ENCODE results near the gene FILIP1.

FILIP1 gene

DNA sequence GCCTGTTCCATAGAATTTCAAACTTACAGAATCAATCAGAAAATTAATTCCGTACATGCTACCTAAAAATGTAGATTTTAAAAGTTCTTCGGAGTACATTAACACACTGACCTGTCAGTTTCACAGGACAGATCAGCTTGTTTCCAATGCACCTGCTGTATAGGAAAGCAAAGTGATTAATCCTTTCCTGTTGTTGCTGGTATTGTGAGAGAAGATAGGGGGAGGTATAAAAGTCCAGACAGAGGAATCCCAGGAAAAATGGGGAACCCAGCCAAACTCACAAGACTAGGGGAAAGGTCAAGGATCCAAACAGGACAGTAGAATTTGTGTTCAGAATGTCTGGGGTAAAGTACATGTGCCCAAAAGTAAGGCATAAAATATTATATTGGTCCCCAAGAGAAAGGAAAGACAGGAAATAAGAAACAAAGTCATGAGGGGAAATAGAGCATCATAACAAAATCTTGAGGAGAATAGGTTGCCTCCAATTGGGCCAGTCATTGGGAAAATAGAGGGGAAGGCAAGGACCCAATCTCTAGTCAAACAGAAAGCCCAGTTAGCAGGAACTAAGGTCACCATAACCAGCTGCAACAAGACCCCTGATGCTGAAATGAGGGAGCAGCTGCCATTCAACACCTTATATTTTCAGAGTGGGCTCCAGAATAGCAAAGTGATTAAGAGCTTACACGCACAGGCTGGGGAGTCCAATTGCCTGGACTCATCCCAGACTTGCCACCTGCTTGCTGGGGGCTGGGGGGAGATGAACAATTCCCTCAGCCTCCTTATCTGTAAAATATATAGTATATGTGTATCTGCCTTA lies 10.3 kb downstream of the FILIP1 start:
- TF ChIP-seq, protein P1, sequence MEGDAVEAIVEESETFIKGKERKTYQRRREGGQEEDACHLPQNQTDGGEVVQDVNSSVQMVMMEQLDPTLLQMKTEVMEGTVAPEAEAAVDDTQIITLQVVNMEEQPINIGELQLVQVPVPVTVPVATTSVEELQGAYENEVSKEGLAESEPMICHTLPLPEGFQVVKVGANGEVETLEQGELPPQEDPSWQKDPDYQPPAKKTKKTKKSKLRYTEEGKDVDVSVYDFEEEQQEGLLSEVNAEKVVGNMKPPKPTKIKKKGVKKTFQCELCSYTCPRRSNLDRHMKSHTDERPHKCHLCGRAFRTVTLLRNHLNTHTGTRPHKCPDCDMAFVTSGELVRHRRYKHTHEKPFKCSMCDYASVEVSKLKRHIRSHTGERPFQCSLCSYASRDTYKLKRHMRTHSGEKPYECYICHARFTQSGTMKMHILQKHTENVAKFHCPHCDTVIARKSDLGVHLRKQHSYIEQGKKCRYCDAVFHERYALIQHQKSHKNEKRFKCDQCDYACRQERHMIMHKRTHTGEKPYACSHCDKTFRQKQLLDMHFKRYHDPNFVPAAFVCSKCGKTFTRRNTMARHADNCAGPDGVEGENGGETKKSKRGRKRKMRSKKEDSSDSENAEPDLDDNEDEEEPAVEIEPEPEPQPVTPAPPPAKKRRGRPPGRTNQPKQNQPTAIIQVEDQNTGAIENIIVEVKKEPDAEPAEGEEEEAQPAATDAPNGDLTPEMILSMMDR (IDR thresholded peaks at IDR 0.05; ENCODE audit: insufficient read depth, low read length, missing control alignments): no peak
- CTCF ChIA-PET: interaction anchor here (1.2 kb wide), 1 partner anchor 186 kb away, joined by 3 read pairs; no protein-coding TSS in a partner anchor
- DNase-seq (ENCODE audit: low read depth, low spot score): no peak
- POLR2A ChIA-PET: no interaction called here
- H3K4me3 ChIP-seq (ENCODE audit: low read depth, low read length): no peak overlapping the region

DNA sequence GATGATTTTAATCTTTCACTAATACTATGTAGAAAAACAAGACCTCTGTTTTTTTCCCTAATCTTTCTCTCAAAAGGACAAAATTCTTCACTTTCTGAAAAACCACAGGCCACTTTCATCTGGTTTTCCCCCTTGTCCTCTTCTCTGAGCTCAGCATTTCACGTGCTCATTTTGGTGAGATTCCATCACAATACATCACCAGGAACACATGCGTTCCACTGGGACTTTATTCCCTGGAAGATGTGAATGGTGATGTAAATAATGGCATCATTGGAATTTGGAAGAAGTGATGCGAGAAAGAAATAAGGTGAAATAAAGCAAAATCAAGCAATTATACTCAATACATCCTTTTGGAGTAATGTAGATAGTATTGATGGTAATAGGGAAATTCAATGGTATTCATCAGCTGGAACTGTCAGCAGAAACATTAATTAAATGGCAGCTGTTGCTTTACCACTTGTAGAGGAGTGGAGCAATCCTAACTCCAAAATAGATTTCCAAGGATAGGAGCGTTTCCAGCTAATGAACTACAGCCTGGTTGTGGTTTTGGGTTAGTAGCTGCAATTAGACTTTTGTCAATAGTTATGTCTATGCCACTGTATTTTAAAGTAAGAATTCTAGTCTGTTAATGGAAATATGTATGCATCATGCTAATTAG lies 11.5 kb downstream of the FILIP1 start:
- DNase-seq (ENCODE audit: low read depth, low spot score): no peak
- no peak overlapping the region for H3K4me3 ChIP-seq (ENCODE audit: low read depth, low read length)
- TF ChIP-seq, protein P1 (IDR thresholded peaks at IDR 0.05; ENCODE audit: insufficient read depth, low read length, missing control alignments): no peak
- ChIA-PET POLR2A (no interaction called here), CTCF (interaction anchor here (0.9 to 1.4 kb wide), 5 partner anchors 11 to 185 kb away, joined by 3 to 5 read pairs (median 3); partner anchors contain the start of gene FILIP1)

- DNase-seq (ENCODE audit: low read depth, low spot score): no peak
- ChIA-PET CTCF (interaction anchor here (0.9 to 1.4 kb wide), 4 partner anchors 12 to 184 kb away, joined by 3 to 5 read pairs (median 4); partner anchors contain the start of gene FILIP1), POLR2A (no interaction called here)
- H3K4me3 ChIP-seq (ENCODE audit: low read depth, low read length): no peak overlapping the region
- TF ChIP-seq, protein P1 (IDR thresholded peaks at IDR 0.05; ENCODE audit: insufficient read depth, low read length, missing control alignments): no peak
Observed at GRCh38 chr6:75481394-75481793, 12.2 kb downstream of the FILIP1 start.

GRCh38 chr6:75480425-75480824 lies 13.2 kb downstream of the FILIP1 start:
- ChIA-PET CTCF (no interaction called here), POLR2A (no interaction called here)
- no peak overlapping the region for H3K4me3 ChIP-seq (ENCODE audit: low read depth, low read length)
- DNase-seq (ENCODE audit: low read depth, low spot score): no peak
- TF ChIP-seq, protein P1 (IDR thresholded peaks at IDR 0.05; ENCODE audit: insufficient read depth, low read length, missing control alignments): no peak

DNA sequence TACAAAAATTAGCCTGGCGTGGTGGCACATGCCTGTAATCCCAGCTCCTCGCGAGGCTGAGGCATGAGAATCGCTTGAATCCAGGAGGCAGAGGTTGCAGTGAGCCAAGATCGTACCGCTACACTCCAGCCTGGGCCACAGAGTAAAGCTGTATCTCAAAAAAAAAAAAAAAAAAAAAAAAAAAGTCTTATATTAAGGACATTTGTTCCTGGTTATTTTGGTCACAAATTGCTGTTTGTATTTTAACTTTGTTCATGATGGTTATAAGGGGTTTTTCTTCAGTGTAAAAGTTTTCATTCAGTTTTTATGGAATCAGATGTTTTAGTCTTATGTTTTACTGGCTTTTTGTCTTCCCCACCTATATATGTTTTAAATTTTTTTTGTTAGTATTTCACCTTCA lies 13.9 kb downstream of the FILIP1 start:
- no peak overlapping the region for H3K4me3 ChIP-seq (ENCODE audit: low read depth, low read length)
- DNase-seq (ENCODE audit: low read depth, low spot score): no peak
- ChIA-PET CTCF (no interaction called here), POLR2A (no interaction called here)
- TF ChIP-seq, protein P1 (IDR thresholded peaks at IDR 0.05; ENCODE audit: insufficient read depth, low read length, missing control alignments): no peak

DNA sequence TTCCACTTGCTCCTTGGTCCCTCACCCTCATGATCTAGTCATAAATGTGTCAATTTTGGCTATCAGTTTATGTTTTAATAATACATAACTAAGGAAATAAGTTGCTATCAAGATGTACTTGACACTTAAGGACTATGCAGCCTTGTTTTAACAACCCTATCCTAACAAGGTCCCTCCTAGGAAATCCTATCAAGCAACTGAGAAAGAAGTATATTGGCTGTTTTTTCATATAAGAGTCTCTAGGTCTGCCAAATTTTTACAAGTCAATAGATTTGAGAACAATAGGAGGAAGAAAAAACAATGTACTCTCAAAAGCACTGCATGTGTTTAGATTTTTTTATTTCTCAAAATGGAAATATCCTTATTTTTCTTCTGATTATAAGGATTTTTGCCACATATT lies 14.7 kb downstream of the FILIP1 start:
- TF ChIP-seq, protein P1 (IDR thresholded peaks at IDR 0.05; ENCODE audit: insufficient read depth, low read length, missing control alignments): no peak
- ChIA-PET CTCF (interaction anchor here (0.8 kb wide), 1 partner anchor 17 kb away, joined by 5 read pairs; no protein-coding TSS in a partner anchor), POLR2A (no interaction called here)
- no peak overlapping the region for H3K4me3 ChIP-seq (ENCODE audit: low read depth, low read length)
- DNase-seq (ENCODE audit: low read depth, low spot score): no peak

All from AG04449 (cell line).